PC-9 (cell line): Measurements from ENCODE around the gene TATDN3.

Source experiments
- EZH2 ChIP-seq: fragments of 200-600 bp; sonication (generic); IDR thresholded peaks from 2 replicates; pipeline ENCODE4 v1.8.0; 2017; ENCODE audit warnings: antibody characterized with exemption, low read depth
- TF ChIP-seq, protein P1 (sequence below): fragments of 200-600 bp; sonication (generic); conservative IDR thresholded peaks from 2 replicates; pipeline ENCODE4 v1.6.1; 2017; ENCODE audit warnings: mixed run types, antibody characterized with exemption, mild to moderate bottlenecking, moderate library complexity

DNA sequence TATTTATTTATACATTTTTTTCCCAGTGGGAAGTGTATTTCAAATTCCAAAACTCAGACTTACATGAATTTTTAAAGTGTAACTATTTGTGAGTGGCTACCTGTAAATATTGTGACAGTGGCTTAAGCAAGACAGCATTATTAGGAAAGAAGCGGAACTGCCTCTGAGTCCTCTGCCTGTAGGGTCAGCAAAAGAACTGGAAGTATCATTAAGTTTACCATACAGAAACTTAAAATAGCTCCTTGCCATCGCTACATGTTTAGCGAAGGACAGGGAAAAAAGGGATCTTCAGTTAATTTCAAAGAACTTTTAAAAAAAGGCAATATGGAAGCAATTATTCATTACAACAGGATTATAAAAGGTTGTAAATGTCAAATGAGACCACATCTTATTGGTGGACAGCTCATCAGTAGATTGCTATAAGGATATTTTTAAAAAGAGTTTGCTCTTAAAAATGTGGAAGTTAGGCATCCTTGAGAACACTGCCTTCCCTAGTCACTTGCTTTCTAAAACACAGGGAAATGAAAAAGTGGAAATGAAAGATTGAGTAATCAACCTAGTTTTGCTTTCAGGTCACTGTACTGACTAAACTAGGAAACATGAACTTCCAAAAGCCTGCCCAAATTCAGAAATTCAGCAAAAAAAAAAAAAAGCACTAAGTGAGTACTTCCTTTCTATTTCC is 39.3 kb upstream of the TATDN3 start:
- TF ChIP-seq, protein P1, sequence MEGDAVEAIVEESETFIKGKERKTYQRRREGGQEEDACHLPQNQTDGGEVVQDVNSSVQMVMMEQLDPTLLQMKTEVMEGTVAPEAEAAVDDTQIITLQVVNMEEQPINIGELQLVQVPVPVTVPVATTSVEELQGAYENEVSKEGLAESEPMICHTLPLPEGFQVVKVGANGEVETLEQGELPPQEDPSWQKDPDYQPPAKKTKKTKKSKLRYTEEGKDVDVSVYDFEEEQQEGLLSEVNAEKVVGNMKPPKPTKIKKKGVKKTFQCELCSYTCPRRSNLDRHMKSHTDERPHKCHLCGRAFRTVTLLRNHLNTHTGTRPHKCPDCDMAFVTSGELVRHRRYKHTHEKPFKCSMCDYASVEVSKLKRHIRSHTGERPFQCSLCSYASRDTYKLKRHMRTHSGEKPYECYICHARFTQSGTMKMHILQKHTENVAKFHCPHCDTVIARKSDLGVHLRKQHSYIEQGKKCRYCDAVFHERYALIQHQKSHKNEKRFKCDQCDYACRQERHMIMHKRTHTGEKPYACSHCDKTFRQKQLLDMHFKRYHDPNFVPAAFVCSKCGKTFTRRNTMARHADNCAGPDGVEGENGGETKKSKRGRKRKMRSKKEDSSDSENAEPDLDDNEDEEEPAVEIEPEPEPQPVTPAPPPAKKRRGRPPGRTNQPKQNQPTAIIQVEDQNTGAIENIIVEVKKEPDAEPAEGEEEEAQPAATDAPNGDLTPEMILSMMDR = no peak
- TF ChIP-seq EZH2 = no peak
